GM19397 (cell line): ENCODE results near the gene ZGRF1.
"Not testable (repeated sequence)": the region's sequence is repeated elsewhere in the genome, so short reads cannot be mapped to it uniquely, and the experiment has no call there.

Source experiments
- ATAC-seq: cut with Tn5 transposase; IDR thresholded peaks from one replicate; pipeline ENCODE4 v1.9.1; 2021; ENCODE audit warnings: mild to moderate bottlenecking, moderate library complexity; ENCODE audit not compliant: unreplicated experiment

The ZGRF1 gene, protein sequence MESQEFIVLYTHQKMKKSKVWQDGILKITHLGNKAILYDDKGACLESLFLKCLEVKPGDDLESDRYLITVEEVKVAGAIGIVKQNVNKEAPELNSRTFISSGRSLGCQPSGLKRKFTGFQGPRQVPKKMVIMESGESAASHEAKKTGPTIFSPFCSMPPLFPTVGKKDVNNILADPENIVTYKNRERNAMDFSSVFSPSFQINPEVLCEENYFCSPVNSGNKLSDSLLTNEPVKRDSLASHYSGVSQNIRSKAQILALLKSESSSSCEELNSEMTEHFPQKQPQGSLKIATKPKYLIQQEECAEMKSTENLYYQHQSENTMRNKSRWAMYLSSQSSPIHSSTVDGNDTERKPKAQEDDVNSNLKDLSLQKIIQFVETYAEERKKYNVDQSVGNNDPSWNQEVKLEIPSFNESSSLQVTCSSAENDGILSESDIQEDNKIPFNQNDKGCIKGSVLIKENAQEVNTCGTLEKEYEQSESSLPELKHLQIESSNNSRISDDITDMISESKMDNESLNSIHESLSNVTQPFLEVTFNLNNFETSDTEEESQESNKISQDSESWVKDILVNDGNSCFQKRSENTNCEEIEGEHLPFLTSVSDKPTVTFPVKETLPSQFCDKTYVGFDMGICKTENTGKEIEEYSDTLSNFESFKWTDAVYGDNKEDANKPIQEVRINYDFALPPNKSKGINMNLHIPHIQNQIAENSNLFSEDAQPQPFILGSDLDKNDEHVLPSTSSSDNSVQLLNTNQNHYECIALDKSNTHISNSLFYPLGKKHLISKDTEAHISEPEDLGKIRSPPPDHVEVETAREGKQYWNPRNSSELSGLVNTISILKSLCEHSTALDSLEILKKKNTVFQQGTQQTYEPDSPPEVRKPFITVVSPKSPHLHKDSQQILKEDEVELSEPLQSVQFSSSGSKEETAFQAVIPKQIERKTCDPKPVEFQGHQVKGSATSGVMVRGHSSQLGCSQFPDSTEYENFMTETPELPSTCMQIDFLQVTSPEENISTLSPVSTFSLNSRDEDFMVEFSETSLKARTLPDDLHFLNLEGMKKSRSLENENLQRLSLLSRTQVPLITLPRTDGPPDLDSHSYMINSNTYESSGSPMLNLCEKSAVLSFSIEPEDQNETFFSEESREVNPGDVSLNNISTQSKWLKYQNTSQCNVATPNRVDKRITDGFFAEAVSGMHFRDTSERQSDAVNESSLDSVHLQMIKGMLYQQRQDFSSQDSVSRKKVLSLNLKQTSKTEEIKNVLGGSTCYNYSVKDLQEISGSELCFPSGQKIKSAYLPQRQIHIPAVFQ (N-terminal part only)

DNA sequence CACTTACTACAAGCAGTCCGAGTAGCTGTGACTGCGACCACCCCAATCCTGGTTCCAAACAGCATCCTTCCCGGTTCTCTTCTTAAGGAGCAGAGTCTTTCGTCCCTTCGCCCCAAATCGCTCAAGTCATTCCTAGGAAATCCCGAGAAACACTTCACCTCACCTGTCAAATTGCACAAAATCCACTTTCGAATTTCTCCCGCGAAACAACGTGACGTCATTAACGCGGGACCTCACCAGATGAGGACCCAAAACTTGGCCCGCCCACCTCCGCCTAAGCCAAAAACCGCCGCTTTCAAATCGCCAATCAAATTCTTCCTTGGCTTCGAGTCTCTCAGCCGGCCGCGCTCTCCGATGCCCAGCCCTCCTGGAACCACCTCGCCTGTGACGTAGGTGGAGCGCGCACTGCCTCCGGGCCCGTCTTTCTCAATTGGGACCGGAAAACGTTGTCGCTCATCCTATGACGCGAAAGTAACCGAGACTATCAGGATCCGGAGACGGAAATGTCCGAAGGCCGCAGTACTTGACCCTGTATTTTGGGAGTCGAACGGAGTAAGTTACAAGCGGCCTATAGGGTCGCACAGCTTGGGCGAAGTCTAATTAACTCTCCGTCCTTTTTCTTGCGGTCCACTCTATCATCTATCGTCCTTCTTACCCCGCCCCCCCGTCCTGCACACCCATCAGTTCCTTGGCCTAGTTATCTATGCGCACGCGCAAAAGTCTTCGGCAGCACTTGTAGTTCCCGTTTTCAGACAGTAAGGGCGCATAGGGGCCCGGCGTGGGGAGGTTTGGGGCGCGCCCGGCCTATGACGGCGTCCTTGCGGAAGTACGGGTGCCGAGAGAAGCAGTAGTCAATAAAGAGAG lies at the start of gene ZGRF1, which contains the start of gene LARP7:
ZGRF1 (minus strand) TSS at position 222 of the 864 bp plus-strand sequence. CDS start 3,733 bp downstream, outside the sequence.
LARP7 (plus strand) TSS at position 456 of the 864 bp plus-strand sequence. CDS start 7,527 bp downstream, outside the sequence.
- ATAC-seq = peak; percentile 89

DNA sequence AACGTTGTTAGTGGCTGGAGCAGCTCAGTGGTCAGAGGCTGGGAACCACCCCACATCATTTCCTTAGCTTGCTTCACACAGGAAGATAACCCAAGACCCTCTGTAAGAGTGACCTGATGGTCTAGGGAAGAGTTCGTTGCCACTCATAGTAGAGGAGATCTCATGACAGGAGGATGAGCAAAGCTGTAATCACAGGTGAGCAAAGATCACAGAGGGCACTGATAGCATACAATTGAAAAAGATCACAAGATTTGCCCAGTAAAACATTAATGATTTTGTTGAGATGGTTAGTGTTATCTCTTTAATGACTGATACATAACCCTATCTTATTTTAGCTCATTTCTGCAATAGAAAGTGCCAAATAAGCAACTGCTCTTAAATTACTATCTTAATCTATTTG lies 44.3 kb upstream of the ZGRF1 start:
- no peak for ATAC-seq

DNA sequence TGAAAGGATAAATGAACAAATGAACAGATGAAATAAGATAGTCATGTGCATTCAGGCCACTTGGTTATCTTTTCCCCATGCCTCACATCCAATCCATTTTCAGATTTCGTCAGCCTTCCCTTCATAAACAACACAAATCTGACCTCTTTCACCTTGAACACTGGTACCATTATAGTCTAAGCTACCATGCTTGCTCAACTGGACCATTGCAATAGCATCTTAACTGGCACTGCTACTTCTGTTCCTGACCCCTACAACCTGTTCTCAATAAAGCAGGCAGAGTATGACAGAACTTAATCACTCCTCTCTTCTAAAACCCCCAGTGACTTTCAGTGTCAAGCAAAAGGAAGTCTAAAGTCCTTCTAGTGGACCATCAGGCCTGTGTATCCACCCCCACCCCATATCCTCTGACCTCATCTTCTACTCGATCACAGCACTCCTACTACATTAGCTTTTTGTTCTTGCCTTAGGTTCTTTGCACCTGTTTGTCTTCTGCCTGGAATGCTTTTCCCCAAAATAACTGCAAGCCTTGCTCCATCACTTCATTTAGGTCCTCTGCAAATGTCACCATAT lies 40.9 kb upstream of the ZGRF1 start:
- ATAC-seq = no peak

- ATAC-seq = no peak
These were observed 37.7 kb upstream of the ZGRF1 start for GRCh38 chr4:112674376-112674775.

DNA sequence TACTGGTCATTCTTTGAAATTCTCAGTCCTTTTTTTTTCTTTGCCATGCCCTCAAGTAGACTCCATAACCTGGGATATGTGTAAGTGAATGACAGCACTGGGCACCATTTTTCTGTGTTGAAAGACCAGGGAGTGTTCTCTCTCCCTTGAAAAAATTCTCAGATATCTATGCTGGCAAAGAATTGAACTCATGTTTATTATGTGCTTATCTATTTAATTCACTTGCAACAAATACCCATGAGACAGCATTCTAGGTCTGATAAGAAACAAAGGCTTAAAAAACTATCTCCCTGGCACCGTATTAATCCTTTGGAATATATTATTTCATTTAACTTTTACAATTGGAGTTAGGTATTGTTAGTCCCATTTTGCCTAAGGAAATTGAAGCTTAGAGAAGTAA lies 37.0 kb upstream of the ZGRF1 start:
- no peak for ATAC-seq

DNA sequence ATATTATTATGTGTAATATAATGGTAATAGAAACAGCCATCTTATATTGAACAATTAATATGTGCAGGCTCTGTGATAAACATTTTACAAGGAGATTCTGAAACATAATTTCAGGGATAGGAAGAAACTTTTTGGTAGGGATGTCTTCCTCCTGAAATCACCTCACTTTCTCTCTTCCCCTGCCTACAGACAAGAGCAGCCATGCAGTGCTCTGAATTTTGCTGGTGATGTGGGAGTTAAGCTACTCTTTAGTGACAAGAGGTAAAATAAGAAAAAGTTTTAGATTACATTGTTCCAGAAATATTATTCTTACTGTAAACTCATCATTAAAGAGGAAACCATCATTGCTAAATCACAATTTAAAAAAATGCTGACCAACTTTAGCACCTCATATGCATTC lies 36.4 kb upstream of the ZGRF1 start:
- no peak for ATAC-seq

- ATAC-seq = no peak
These were observed 31.4 kb upstream of the ZGRF1 start for GRCh38 chr4:112668131-112668530.

DNA sequence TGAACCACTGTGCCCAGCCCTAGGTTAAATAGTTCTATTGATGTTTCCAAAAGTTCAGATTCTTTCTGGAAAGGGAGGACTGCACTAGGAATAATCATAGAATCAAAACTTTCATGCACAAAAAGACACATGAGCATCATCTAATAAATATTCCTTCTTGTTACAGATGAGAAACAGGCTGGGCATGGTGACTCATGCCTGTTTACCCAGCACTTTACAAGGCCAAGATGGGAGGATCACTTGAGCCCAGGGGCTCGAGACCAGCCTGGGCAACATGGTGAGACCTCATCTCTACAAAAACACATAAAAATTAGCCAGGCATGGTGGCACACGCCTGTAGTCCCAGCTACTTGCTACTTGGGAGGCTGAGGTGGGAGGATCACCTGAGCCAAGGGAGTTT lies 27.9 kb upstream of the ZGRF1 start:
- no peak for ATAC-seq

GRCh38 chr4:112656115-112656514 lies 19.4 kb upstream of the ZGRF1 start:
- ATAC-seq = not testable (repeated sequence)

- ATAC-seq = no peak
These were observed 18.6 kb upstream of the ZGRF1 start for GRCh38 chr4:112655270-112655669.

GRCh38 chr4:112652216-112652615 lies 15.5 kb upstream of the ZGRF1 start:
- ATAC-seq = no peak

DNA sequence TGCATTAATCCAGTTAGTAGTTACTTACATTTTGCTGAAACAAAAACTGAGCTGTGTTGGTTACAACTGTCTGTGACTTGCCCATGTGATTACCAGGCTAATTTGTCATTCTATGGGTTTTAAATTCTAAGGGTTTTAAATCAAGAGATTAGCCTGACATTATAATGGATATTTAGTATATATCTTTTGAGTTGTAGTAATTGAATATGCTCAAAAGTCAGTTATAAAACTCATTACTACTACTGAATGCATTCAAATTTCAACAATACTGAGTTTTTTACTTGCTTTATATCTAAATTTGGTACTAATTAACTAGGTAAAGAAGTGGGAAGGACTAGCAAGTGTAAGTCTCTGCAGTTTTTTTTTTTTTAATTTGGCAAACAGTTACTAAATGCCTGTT lies 14.9 kb upstream of the ZGRF1 start:
- no peak for ATAC-seq

GRCh38 chr4:112650332-112650731 lies 13.6 kb upstream of the ZGRF1 start:
- no peak for ATAC-seq

- ATAC-seq = no peak
These were observed 12.3 kb upstream of the ZGRF1 start for GRCh38 chr4:112649055-112649408.

- ATAC-seq = no peak
These were observed 11.8 kb upstream of the ZGRF1 start for GRCh38 chr4:112648263-112649054.

- ATAC-seq = no peak
These were observed 11.1 kb upstream of the ZGRF1 start for GRCh38 chr4:112647785-112648184.

DNA sequence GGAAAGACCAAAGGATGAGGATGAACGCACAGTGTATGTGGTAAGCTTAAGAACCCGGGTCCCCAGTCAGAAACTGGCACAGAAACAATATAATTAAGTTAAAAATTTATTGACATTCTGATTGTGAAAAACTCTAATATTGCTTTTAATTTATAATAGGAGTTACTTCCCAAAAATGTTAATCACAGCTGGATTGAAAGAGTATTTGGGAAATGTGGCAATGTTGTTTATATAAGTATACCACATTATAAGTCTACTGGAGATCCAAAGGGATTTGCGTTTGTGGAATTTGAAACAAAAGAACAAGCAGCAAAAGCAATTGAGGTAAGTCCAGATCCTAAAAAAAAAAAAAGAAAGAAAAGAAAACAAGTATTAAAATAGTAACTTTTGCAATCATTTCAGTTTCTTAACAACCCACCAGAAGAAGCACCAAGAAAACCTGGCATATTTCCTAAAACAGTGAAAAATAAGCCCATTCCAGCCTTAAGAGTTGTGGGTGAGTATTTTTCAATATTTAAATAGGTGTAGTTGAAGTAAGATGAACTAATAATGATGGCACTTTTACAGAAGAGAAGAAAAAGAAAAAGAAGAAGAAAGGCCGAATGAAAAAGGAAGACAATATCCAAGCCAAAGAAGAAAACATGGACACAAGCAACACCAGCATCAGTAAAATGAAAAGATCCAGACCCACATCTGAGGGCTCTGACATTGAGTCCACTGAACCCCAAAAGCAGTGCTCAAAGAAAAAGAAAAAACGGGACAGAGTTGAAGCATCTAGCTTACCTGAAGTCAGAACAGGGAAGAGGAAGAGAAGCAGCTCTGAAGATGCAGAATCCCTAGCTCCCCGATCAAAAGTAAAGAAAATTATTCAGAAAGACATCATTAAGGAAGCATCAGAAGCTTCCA lies 10.2 kb upstream of the ZGRF1 start:
- ATAC-seq = no peak
